GM23338 (cell line): ENCODE data around the gene SNAPC4. TPM values are rescaled to one million over a fixed set of nuclear protein-coding genes. Genes with fewer than 3 reads are reported as not detected.

Source experiments
- ATAC-seq: fragments of 200-7000 bp; cut with Tn5 transposase; 3 replicates; pipeline ENCODE4 v1.9.1; 2020
- DNase-seq: peaks from one replicate; pipeline ENCODE4 v3.0.0-alpha.2; 2015; ENCODE audit warnings: low spot score
- H2AFZ ChIP-seq: fragments of 200-600 bp; sonication (generic); 2 replicates; pipeline ENCODE4 v1.8.0; 2016; ENCODE audit warnings: antibody characterized with exemption, mild to moderate bottlenecking, moderate library complexity
- H3F3A ChIP-seq: fragments of 200-600 bp; sonication (generic); replicated peaks from 2 replicates; pipeline ENCODE4 v1.8.0; 2017; ENCODE audit warnings: antibody characterized with exemption, mixed run types, low read depth
- H3K27ac ChIP-seq: fragments of 200-600 bp; sonication (generic); 2 replicates; pipeline ENCODE4 v1.6.1; 2016; ENCODE audit warnings: low read depth
- H3K27me3 ChIP-seq: fragments of 200-600 bp; sonication (generic); 2 replicates; pipeline ENCODE4 v1.8.0; 2016; ENCODE audit warnings: mild to moderate bottlenecking, mixed run types, moderate library complexity; ENCODE audit not compliant: insufficient read depth
- H3K36me3 ChIP-seq: fragments of 200-600 bp; sonication (generic); 2 replicates; pipeline ENCODE4 v1.8.0; 2016; ENCODE audit warnings: mild to moderate bottlenecking; ENCODE audit not compliant: insufficient read depth
- H3K4me1 ChIP-seq: fragments of 200-600 bp; sonication (generic); 2 replicates; pipeline ENCODE4 v1.8.0; 2016; ENCODE audit warnings: mild to moderate bottlenecking, moderate library complexity; ENCODE audit not compliant: insufficient read depth
- H3K4me2 ChIP-seq: fragments of 200-600 bp; sonication (generic); 2 replicates; pipeline ENCODE4 v1.7.1; 2017; ENCODE audit warnings: mixed run types
- H3K4me3 ChIP-seq: fragments of 200-600 bp; sonication (generic); 2 replicates; pipeline ENCODE4 v1.6.1; 2016; ENCODE audit warnings: mixed run types
- H3K79me2 ChIP-seq: fragments of 200-600 bp; sonication (generic); replicated peaks from 2 replicates; pipeline ENCODE4 v1.8.0; 2017; ENCODE audit warnings: mild to moderate bottlenecking; ENCODE audit not compliant: insufficient read depth
- H3K9me2 ChIP-seq: fragments of 200-600 bp; sonication (generic); 2 replicates; pipeline ENCODE4 v1.8.0; 2017; ENCODE audit not compliant: insufficient read depth
- H4K20me1 ChIP-seq: fragments of 200-600 bp; sonication (generic); replicated peaks from 2 replicates; pipeline ENCODE4 v1.8.0; 2017; ENCODE audit warnings: mild to moderate bottlenecking; ENCODE audit not compliant: insufficient read depth
- H3K27ac Mint-ChIP-seq: 2 replicates; pipeline ENCODE4 v1.8.0; 2020; ENCODE audit warnings: inconsistent platforms, mild to moderate bottlenecking, moderate library complexity, mixed read lengths
- H3K27me3 Mint-ChIP-seq: 3 replicates; pipeline ENCODE4 v1.8.0; 2022; ENCODE audit warnings: low read depth, mild to moderate bottlenecking, moderate library complexity, mixed read lengths, inconsistent platforms; ENCODE audit not compliant: insufficient read depth, poor library complexity
- H3K36me3 Mint-ChIP-seq: 3 replicates; pipeline ENCODE4 v1.8.0; 2021; ENCODE audit warnings: low read depth, mild to moderate bottlenecking, inconsistent platforms, moderate library complexity, mixed read lengths
- H3K4me1 Mint-ChIP-seq: 3 replicates; pipeline ENCODE4 v1.8.0; 2020; ENCODE audit warnings: mild to moderate bottlenecking, inconsistent platforms, mixed read lengths
- H3K4me3 Mint-ChIP-seq: 3 replicates; pipeline ENCODE4 v1.8.0; 2021; ENCODE audit warnings: moderate library complexity, mild to moderate bottlenecking, inconsistent platforms, mixed read lengths
- H3K9me3 Mint-ChIP-seq: 3 replicates; pipeline ENCODE4 v1.8.0; 2020; ENCODE audit warnings: moderate library complexity, mild to moderate bottlenecking, inconsistent platforms, mixed read lengths
- CTCF ChIP-seq, 2 experiments: fragments of 200-600 bp in 1 of 2; sonication (generic) in 1 of 2; conservative IDR thresholded peaks; 2 replicates each; pipeline versions ENCODE4 v1.5.1 to v1.6.1; 2016 to 2017; ENCODE audit warnings: antibody characterized with exemption in 2 of 2, low read depth in 2 of 2, mild to moderate bottlenecking in 2 of 2, moderate library complexity in 1 of 2
- ZNF114 ChIP-seq: fragments of 250-450 bp; sonication (Bioruptor Pico); IDR thresholded peaks from 2 replicates; pipeline ENCODE4 v1.5.0; 2020; ENCODE audit warnings: mild to moderate bottlenecking, moderate library complexity
- ZNF331 ChIP-seq: fragments of 250-450 bp; sonication (Bioruptor Pico); IDR thresholded peaks from 2 replicates; pipeline ENCODE4 v1.5.0; 2020; ENCODE audit warnings: low read depth, mild to moderate bottlenecking, moderate library complexity
- ZNF462 ChIP-seq: fragments of 250-450 bp; sonication (Bioruptor Pico); IDR thresholded peaks from 2 replicates; pipeline ENCODE4 v1.5.0; 2020; ENCODE audit warnings: mild to moderate bottlenecking, moderate library complexity
- polyA plus RNA-seq: library from polyadenylated mRNA; unstranded; fragments of >200 nt; fragmentation: Nextera tagmentation; extraction: Ambion mirVana; gene quantifications from 2 replicates; pipeline ENCODE4 v1.2.1, GENCODE V29; 2016
- total RNA-seq: library from RNA; depleted of rRNA; stranded (reverse); fragments of >200 nt; shearing (Covaris generic); gene quantifications from 2 replicates; pipeline ENCODE4 v1.2.3, GENCODE V29; 2014

The SNAPC4 gene
- total and polyA plus RNA-seq, 2 experiments from 2014 or later = 8.8 to 22.7 TPM

DNA sequence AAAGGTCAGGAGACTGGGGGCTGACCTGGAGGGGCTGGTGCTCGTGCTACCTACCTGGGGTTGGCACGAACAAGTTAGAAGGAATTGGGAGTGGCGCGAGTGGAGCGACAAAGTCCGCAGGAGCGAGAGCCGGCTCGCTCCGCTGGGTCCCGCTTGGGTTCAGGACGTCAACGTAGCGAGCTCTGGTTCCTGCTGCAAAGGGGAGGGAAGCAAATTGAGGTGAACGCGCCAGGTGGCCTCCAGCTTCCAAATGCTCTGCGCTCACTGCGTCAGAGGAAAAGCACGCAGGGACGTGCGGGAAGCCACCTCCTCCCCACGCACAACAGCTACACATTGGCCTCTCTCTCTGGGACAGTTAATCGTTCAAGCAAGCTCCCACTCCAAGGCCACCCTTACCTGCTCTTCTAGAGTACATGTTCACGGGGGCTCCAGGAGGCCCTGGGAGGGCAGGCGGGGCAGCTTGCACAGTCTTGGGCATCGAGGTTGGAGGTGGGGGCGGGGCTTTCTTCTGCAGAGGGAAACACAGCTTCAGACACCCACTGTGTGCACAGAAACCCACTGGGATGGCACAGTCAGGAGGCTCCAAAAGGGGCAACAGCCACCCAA, 47.3 kb upstream of the SNAPC4 start:
- Histone ChIP-seq H4K20me1 (peaks cover 10% of the 10 kb centered on the region), H3K36me3 (peaks cover 43% of the 10 kb centered on the region)
- H3K36me3 Mint-ChIP-seq = peaks cover 89% of the 10 kb centered on the region

More for the DNA sequence above, 47.3 kb upstream of the SNAPC4 start:
- H3K4me1 Mint-ChIP-seq = no peaks in the 10 kb centered on the region; the same call in 2 of the 3 replicates
- no peak overlapping the region for H3K27ac Mint-ChIP-seq
- Histone ChIP-seq H3K27me3 (no peaks in the 10 kb centered on the region), H3F3A (0 out of 2 replicates have a peak, but pooled peaks cover 12% of the 10 kb centered on the region), H2AFZ (no peak overlapping the region), H3K4me1 (no peaks in the 10 kb centered on the region), H3K4me3 (no peak overlapping the region), H3K27ac (no peak overlapping the region), H3K79me2 (no peaks in the 10 kb centered on the region), H3K9me2 (no peaks in the 10 kb centered on the region), H3K4me2 (no peak overlapping the region)
- TF ChIP-seq ZNF462 = no peak
- TF ChIP-seq ZNF114 (CRISPR knock-in tag) = no peak
- no peak for TF ChIP-seq ZNF331 (CRISPR knock-in tag)
- no peak for TF ChIP-seq CTCF (conservative IDR thresholded peaks at IDR 0.05; ENCODE audit: low read depth in 2 of 2)
- H3K9me3 Mint-ChIP-seq = no peaks in the 10 kb centered on the region; the same call in 2 of the 3 replicates
- no peak overlapping the region for H3K4me3 Mint-ChIP-seq
- ATAC-seq (no peak), DNase-seq (no peak)
- H3K27me3 Mint-ChIP-seq = peaks cover 7% of the 10 kb centered on the region
